ENCODE results near the gene MESP1.

- TF ChIP-seq, protein P1, sequence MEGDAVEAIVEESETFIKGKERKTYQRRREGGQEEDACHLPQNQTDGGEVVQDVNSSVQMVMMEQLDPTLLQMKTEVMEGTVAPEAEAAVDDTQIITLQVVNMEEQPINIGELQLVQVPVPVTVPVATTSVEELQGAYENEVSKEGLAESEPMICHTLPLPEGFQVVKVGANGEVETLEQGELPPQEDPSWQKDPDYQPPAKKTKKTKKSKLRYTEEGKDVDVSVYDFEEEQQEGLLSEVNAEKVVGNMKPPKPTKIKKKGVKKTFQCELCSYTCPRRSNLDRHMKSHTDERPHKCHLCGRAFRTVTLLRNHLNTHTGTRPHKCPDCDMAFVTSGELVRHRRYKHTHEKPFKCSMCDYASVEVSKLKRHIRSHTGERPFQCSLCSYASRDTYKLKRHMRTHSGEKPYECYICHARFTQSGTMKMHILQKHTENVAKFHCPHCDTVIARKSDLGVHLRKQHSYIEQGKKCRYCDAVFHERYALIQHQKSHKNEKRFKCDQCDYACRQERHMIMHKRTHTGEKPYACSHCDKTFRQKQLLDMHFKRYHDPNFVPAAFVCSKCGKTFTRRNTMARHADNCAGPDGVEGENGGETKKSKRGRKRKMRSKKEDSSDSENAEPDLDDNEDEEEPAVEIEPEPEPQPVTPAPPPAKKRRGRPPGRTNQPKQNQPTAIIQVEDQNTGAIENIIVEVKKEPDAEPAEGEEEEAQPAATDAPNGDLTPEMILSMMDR (IDR thresholded peaks at IDR 0.05; ENCODE audit: poor library complexity), result no peak
- no peak for TF ChIP-seq EZH2phosphoT487 (IDR thresholded peaks at IDR 0.05; ENCODE audit: low read depth, severe bottlenecking, unreplicated experiment)
Measured at GRCh38 chr15:89754361-89755154, 3.5 kb upstream of the MESP1 start.
